Measurements from ENCODE around the gene MED16. TPM values are rescaled to one million over a fixed set of nuclear protein-coding genes. Genes with fewer than 3 reads are reported as not detected.

MED16 gene
- total and polyA plus RNA-seq, 10 of the 15 experiments (the other 5 are each of a cell fraction or from before 2014, with no cell fraction given) = 0.56 to 51.1 (median 13.6) TPM

DNA sequence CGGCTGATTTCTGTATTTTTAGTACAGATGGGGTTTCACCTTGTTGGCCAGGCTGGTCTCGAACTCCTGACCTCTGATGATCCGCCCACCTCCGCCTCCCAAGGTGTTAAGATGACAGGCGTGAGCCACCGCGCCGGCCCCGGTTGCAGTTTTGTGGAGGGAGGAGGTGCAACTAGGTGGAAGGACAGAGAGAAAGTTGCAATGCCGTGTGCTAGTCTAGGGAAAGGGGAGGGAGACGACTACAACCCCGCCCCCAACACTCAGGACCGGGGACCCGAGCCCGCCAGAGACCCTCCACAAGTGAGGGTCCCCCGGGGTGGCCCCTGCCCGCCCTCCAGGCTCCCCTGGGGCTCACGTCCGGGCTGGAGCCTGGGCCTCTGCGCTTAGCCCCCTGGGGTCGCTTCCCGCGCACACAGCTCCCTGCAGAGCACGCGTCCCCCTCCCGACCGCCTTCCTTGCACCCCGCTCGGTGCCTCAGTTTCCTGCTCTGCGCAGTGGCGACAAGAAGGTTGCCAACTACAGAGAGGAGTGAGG, 31.6 kb upstream of the MED16 start (continued):
- TF ChIP-seq, protein P1, sequence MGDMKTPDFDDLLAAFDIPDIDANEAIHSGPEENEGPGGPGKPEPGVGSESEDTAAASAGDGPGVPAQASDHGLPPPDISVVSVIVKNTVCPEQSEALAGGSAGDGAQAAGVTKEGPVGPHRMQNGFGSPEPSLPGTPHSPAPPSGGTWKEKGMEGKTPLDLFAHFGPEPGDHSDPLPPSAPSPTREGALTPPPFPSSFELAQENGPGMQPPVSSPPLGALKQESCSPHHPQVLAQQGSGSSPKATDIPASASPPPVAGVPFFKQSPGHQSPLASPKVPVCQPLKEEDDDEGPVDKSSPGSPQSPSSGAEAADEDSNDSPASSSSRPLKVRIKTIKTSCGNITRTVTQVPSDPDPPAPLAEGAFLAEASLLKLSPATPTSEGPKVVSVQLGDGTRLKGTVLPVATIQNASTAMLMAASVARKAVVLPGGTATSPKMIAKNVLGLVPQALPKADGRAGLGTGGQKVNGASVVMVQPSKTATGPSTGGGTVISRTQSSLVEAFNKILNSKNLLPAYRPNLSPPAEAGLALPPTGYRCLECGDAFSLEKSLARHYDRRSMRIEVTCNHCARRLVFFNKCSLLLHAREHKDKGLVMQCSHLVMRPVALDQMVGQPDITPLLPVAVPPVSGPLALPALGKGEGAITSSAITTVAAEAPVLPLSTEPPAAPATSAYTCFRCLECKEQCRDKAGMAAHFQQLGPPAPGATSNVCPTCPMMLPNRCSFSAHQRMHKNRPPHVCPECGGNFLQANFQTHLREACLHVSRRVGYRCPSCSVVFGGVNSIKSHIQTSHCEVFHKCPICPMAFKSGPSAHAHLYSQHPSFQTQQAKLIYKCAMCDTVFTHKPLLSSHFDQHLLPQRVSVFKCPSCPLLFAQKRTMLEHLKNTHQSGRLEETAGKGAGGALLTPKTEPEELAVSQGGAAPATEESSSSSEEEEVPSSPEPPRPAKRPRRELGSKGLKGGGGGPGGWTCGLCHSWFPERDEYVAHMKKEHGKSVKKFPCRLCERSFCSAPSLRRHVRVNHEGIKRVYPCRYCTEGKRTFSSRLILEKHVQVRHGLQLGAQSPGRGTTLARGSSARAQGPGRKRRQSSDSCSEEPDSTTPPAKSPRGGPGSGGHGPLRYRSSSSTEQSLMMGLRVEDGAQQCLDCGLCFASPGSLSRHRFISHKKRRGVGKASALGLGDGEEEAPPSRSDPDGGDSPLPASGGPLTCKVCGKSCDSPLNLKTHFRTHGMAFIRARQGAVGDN (IDR thresholded peaks at IDR 0.05) = 0 out of 2 replicates have a peak, but pooled peaks have one; percentile 14
- TF ChIP-seq, protein P2, sequence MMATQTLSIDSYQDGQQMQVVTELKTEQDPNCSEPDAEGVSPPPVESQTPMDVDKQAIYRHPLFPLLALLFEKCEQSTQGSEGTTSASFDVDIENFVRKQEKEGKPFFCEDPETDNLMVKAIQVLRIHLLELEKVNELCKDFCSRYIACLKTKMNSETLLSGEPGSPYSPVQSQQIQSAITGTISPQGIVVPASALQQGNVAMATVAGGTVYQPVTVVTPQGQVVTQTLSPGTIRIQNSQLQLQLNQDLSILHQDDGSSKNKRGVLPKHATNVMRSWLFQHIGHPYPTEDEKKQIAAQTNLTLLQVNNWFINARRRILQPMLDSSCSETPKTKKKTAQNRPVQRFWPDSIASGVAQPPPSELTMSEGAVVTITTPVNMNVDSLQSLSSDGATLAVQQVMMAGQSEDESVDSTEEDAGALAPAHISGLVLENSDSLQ (IDR thresholded peaks at IDR 0.05) = peak; percentile 72
- TF ChIP-seq NR2F1 (conservative IDR thresholded peaks at IDR 0.05) (peak; percentile 84), BACH1 (IDR thresholded peaks at IDR 0.05; ENCODE audit: borderline replicate concordance) (no peak), RUNX3 (IDR thresholded peaks at IDR 0.05; ENCODE audit: low read length) (peak; percentile 10; the same call in 1 of the 2 replicates), BMI1 (IDR thresholded peaks at IDR 0.05; ENCODE audit: borderline replicate concordance) (no peak)
- TF ChIP-seq, protein P3, sequence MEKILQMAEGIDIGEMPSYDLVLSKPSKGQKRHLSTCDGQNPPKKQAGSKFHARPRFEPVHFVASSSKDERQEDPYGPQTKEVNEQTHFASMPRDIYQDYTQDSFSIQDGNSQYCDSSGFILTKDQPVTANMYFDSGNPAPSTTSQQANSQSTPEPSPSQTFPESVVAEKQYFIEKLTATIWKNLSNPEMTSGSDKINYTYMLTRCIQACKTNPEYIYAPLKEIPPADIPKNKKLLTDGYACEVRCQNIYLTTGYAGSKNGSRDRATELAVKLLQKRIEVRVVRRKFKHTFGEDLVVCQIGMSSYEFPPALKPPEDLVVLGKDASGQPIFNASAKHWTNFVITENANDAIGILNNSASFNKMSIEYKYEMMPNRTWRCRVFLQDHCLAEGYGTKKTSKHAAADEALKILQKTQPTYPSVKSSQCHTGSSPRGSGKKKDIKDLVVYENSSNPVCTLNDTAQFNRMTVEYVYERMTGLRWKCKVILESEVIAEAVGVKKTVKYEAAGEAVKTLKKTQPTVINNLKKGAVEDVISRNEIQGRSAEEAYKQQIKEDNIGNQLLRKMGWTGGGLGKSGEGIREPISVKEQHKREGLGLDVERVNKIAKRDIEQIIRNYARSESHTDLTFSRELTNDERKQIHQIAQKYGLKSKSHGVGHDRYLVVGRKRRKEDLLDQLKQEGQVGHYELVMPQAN (conservative IDR thresholded peaks at IDR 0.05) = 0 out of 2 replicates have a peak, but pooled peaks have one; percentile 22
- TF ChIP-seq, protein P4, sequence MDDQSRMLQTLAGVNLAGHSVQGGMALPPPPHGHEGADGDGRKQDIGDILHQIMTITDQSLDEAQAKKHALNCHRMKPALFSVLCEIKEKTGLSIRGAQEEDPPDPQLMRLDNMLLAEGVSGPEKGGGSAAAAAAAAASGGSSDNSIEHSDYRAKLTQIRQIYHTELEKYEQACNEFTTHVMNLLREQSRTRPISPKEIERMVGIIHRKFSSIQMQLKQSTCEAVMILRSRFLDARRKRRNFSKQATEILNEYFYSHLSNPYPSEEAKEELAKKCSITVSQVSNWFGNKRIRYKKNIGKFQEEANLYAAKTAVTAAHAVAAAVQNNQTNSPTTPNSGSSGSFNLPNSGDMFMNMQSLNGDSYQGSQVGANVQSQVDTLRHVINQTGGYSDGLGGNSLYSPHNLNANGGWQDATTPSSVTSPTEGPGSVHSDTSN (IDR thresholded peaks at IDR 0.05; ENCODE audit: insufficient replicate concordance, low read depth, low read length) = peak; percentile 6
